ENCODE data around the gene ZNF562.

DNA sequence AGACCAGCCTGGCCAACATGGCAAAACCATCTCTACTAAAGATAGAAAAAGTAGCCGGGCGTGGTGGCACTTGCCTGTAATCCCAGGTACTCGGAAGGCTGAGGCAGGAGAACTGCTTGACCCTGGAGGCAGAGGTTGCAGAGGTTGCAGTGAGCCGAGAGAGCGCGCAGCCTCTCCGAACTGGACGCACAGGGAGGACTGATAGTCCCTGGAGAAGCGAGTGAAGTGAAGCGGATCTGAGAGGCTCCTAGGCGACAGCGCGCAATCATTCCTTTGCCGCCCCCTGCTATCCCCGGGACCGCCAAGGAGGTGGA is 54.1 kb downstream of the ZNF562 start:
- TF ChIP-seq, protein P1, sequence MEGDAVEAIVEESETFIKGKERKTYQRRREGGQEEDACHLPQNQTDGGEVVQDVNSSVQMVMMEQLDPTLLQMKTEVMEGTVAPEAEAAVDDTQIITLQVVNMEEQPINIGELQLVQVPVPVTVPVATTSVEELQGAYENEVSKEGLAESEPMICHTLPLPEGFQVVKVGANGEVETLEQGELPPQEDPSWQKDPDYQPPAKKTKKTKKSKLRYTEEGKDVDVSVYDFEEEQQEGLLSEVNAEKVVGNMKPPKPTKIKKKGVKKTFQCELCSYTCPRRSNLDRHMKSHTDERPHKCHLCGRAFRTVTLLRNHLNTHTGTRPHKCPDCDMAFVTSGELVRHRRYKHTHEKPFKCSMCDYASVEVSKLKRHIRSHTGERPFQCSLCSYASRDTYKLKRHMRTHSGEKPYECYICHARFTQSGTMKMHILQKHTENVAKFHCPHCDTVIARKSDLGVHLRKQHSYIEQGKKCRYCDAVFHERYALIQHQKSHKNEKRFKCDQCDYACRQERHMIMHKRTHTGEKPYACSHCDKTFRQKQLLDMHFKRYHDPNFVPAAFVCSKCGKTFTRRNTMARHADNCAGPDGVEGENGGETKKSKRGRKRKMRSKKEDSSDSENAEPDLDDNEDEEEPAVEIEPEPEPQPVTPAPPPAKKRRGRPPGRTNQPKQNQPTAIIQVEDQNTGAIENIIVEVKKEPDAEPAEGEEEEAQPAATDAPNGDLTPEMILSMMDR (IDR thresholded peaks at IDR 0.05), result no peak
- peak in 1 of 4 donors; percentile 12 for TF ChIP-seq POLR2A (IDR thresholded peaks at IDR 0.05)
